GM18511 (cell line): Measurements from ENCODE around the gene SMURF1.

Experiments used
- ATAC-seq: cut with Tn5 transposase; IDR thresholded peaks from one replicate; pipeline ENCODE4 v1.9.1; 2021; ENCODE audit warnings: mild to moderate bottlenecking, moderate library complexity; ENCODE audit not compliant: unreplicated experiment

Gene SMURF1

GRCh38 chr7:99141841-99142726, 1.8 kb downstream of the SMURF1 start:
- no peak for ATAC-seq

GRCh38 chr7:99141334-99141733, 2.6 kb downstream of the SMURF1 start:
- no peak for ATAC-seq

- no peak for ATAC-seq
These were observed 3.1 kb downstream of the SMURF1 start for GRCh38 chr7:99140813-99141212.

- ATAC-seq: no peak
These were observed 4.9 kb downstream of the SMURF1 start for GRCh38 chr7:99139036-99139435.

- no peak for ATAC-seq
These were observed 6.3 kb downstream of the SMURF1 start for GRCh38 chr7:99137411-99138180.

- no peak for ATAC-seq
These were observed 8.0 kb downstream of the SMURF1 start for GRCh38 chr7:99135938-99136337.

- no peak for ATAC-seq
These were observed 9.9 kb downstream of the SMURF1 start for GRCh38 chr7:99133766-99134564.

- ATAC-seq: no peak
These were observed 11.2 kb downstream of the SMURF1 start for GRCh38 chr7:99132595-99133321.

GRCh38 chr7:99131290-99131689, 12.6 kb downstream of the SMURF1 start:
- no peak for ATAC-seq

- no peak for ATAC-seq
These were observed 14.4 kb downstream of the SMURF1 start for GRCh38 chr7:99129536-99129935.

GRCh38 chr7:99129001-99129400, 14.9 kb downstream of the SMURF1 start:
- ATAC-seq: no peak

GRCh38 chr7:99128076-99128950, 15.6 kb downstream of the SMURF1 start:
- ATAC-seq: no peak

- ATAC-seq: no peak
These were observed 16.3 kb downstream of the SMURF1 start for GRCh38 chr7:99127636-99128035.

- ATAC-seq: no peak
These were observed 16.9 kb downstream of the SMURF1 start for GRCh38 chr7:99126921-99127553.

- ATAC-seq: no peak
These were observed 18.4 kb downstream of the SMURF1 start for GRCh38 chr7:99125505-99125865.

GRCh38 chr7:99124751-99125504, 19.0 kb downstream of the SMURF1 start:
- ATAC-seq: no peak

- ATAC-seq: no peak
These were observed 19.7 kb downstream of the SMURF1 start for GRCh38 chr7:99124236-99124635.

GRCh38 chr7:99123571-99124033, 20.3 kb downstream of the SMURF1 start:
- ATAC-seq: no peak
